ENCODE measurements around the gene LDHAL6A.

DNA sequence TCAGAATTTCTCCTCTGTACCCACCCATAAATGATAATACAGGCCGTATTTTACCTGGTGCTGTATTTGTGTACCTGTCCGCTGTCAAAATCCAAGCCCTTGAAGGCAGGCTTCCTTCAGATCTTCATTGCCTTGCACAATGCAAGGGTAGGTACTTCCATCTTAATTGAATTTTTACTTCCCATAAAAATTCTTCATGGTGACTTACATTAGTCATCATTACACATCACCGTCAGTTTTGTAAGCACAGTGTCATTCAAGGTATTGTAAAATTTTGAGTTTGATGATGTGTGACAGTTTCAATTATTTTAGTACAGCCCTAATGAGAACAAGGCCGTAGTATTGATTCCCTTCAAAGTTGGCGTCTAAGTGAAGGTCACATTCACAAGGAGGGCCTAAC, 71.9 kb downstream of the LDHAL6A start:
- TF ChIP-seq FOS (IDR thresholded peaks at IDR 0.05; ENCODE audit: borderline replicate concordance, insufficient read depth, low read length) (peak; percentile 36), EZH2 (IDR thresholded peaks at IDR 0.05; ENCODE audit: borderline replicate concordance, low read depth, low read length, severe bottlenecking) (no peak), POLR2AphosphoS5 (IDR thresholded peaks at IDR 0.05; ENCODE audit: insufficient read depth, low read depth, low read length) (no peak), POLR2A (IDR thresholded peaks at IDR 0.05; ENCODE audit: low read depth, low read length) (no peak)
- TF ChIP-seq, protein P1, sequence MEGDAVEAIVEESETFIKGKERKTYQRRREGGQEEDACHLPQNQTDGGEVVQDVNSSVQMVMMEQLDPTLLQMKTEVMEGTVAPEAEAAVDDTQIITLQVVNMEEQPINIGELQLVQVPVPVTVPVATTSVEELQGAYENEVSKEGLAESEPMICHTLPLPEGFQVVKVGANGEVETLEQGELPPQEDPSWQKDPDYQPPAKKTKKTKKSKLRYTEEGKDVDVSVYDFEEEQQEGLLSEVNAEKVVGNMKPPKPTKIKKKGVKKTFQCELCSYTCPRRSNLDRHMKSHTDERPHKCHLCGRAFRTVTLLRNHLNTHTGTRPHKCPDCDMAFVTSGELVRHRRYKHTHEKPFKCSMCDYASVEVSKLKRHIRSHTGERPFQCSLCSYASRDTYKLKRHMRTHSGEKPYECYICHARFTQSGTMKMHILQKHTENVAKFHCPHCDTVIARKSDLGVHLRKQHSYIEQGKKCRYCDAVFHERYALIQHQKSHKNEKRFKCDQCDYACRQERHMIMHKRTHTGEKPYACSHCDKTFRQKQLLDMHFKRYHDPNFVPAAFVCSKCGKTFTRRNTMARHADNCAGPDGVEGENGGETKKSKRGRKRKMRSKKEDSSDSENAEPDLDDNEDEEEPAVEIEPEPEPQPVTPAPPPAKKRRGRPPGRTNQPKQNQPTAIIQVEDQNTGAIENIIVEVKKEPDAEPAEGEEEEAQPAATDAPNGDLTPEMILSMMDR (IDR thresholded peaks at IDR 0.05; ENCODE audit: extremely low read depth in 1 of 2, insufficient read depth in 1 of 2, low read depth in 1 of 2, low read length in 2 of 2) = no peak
